Esophagus muscularis mucosa (tissue), 3 donors: ENCODE data around the gene IER5.

Source experiments
- CTCF ChIP-seq, 3 experiments: fragments of 200-600 bp in 2 of 3; fragments of 450-650 bp in 1 of 3; sonication (generic) in 2 of 3; IDR thresholded peaks; one replicate each; pipeline ENCODE4 v1.5.1; 2017 to 2019; ENCODE audit warnings: antibody characterized with exemption in 3 of 3, mild to moderate bottlenecking in 2 of 3, moderate library complexity in 1 of 3
- POLR2AphosphoS5 ChIP-seq, 2 donors: sonication (generic); formaldehyde crosslinking; IDR thresholded peaks; one replicate each; pipeline ENCODE4 v1.6.1; 2017; ENCODE audit warnings: antibody characterized with exemption in 2 of 2

GRCh38 chr1:181107711-181108110 is 19.2 kb downstream of the IER5 start:
- TF ChIP-seq CTCF (IDR thresholded peaks at IDR 0.05) (no peak), POLR2AphosphoS5 (IDR thresholded peaks at IDR 0.05) (no peak)
